MCF 10A (cell line): ENCODE results near the gene EPHB3. TPM values are rescaled to one million over a fixed set of nuclear protein-coding genes. Genes with fewer than 3 reads are reported as not detected.

Experiments used
- BruUV-seq: library from RNA; stranded (reverse); fragments of 400-500 nt; replicated peaks from 2 replicates; lab custom pipeline; 2021; lab: Mats Ljungman, UMichigan
- CTCF ChIA-PET: fragments of 300-600 bp; sonication (Branson Sonifier 250); formaldehyde crosslinking; extraction: SDS; loops from one replicate; lab custom pipeline; 2021; ENCODE audit warnings: antibody characterized with exemption, inconsistent platforms; lab: Yijun Ruan, JAX
- POLR2A ChIA-PET: fragments of 300-600, 350-650 bp; sonication (Branson Sonifier 250); formaldehyde crosslinking; extraction: SDS; loops from one replicate; lab custom pipeline; 2020; ENCODE audit warnings: antibody characterized with exemption, inconsistent platforms; lab: Yijun Ruan, JAX
- DNase-seq: peaks from one replicate; pipeline ENCODE4 v3.0.0-alpha.2; 2018; ENCODE audit not compliant: unreplicated experiment
- H3K27ac Mint-ChIP-seq: one replicate; pipeline ENCODE4 v1.8.0; 2022; ENCODE audit warnings: mild to moderate bottlenecking, low read depth, mixed read lengths; ENCODE audit not compliant: unreplicated experiment
- H3K27me3 Mint-ChIP-seq: one replicate; pipeline ENCODE4 v1.8.0; 2022; ENCODE audit warnings: mixed read lengths; ENCODE audit not compliant: insufficient read depth, unreplicated experiment
- H3K36me3 Mint-ChIP-seq: one replicate; pipeline ENCODE4 v1.8.0; 2022; ENCODE audit warnings: mild to moderate bottlenecking, moderate library complexity, mixed read lengths; ENCODE audit not compliant: insufficient read depth, unreplicated experiment
- H3K4me1 Mint-ChIP-seq: one replicate; pipeline ENCODE4 v1.8.0; 2022; ENCODE audit warnings: mixed read lengths; ENCODE audit not compliant: insufficient read depth, unreplicated experiment
- H3K4me3 Mint-ChIP-seq: one replicate; pipeline ENCODE4 v1.8.0; 2022; ENCODE audit warnings: mild to moderate bottlenecking, moderate library complexity, mixed read lengths; ENCODE audit not compliant: unreplicated experiment
- H3K9me3 Mint-ChIP-seq: one replicate; pipeline ENCODE4 v1.8.0; 2022; ENCODE audit warnings: mixed read lengths; ENCODE audit not compliant: unreplicated experiment
- CTCF ChIP-seq: fragments of 200-600 bp; IDR thresholded peaks from one replicate; pipeline ENCODE4 v1.8.0; 2022; ENCODE audit warnings: antibody characterized with exemption, mild to moderate bottlenecking; ENCODE audit not compliant: unreplicated experiment
- intact Hi-C: fragments of 100-400 bp; cut with micrococcal nuclease; formaldehyde crosslinking; loops from 2 replicates; pipeline ENCODE4 v1.14.1; 2022
- total RNA-seq: library from RNA; stranded (reverse); gene quantifications from 2 replicates; pipeline ENCODE4 v1.2.3, GENCODE V29; 2022

The EPHB3 gene
- total RNA-seq, 1 experiment from 2014 or later, result 4.0 TPM

GRCh38 chr3:184546252-184546651 is 15.3 kb upstream of the EPHB3 start:
- Mint-ChIP-seq H3K4me3 (no peak overlapping the region), H3K27me3 (peaks cover 53% of the 10 kb centered on the region), H3K4me1 (no peaks in the 10 kb centered on the region), H3K9me3 (no peaks in the 10 kb centered on the region), H3K27ac (no peak overlapping the region), H3K36me3 (no peaks in the 10 kb centered on the region)
- intact Hi-C loops, result no loop called here
- ChIA-PET CTCF (interaction anchor here (0.6 to 12.3 kb wide), 8 partner anchors 15 to 651 kb away, joined by 3 to 212 read pairs (median 4); no protein-coding TSS in a partner anchor), POLR2A (no interaction called here)
- no TSS peak for BruUV-seq
- no peak for DNase-seq
- no peak for TF ChIP-seq CTCF

- TF ChIP-seq CTCF, result no peak
- no peak overlapping the region for H3K4me3 Mint-ChIP-seq
- H3K4me1 Mint-ChIP-seq, result peaks cover 4% of the 10 kb centered on the region
- no TSS peak for BruUV-seq
- H3K36me3 Mint-ChIP-seq, result no peaks in the 10 kb centered on the region
- no peak for DNase-seq
- no peaks in the 10 kb centered on the region for H3K9me3 Mint-ChIP-seq
- POLR2A ChIA-PET, result interaction anchor here (0.6 to 1.6 kb wide), 4 partner anchors 11 to 262 kb away, joined by 3 to 7 read pairs (median 4); partner anchors contain the start of genes EPHB3 and VPS8
- H3K27ac Mint-ChIP-seq, result no peak overlapping the region
- peaks cover 35% of the 10 kb centered on the region for H3K27me3 Mint-ChIP-seq
- intact Hi-C loops, result no loop called here
- CTCF ChIA-PET, result interaction anchor here (0.5 to 6.9 kb wide), 16 partner anchors 9 to 705 kb away, joined by 3 to 32 read pairs (median 4); partner anchors contain the start of gene EPHB3
Measured at GRCh38 chr3:184549796-184550577, 11.6 kb upstream of the EPHB3 start.

- no peak for TF ChIP-seq CTCF
- ChIA-PET POLR2A (interaction anchor here (1.1 kb wide), 1 partner anchor 260 kb away, joined by 3 read pairs; the partner anchor contains the start of gene VPS8), CTCF (interaction anchor here (0.6 to 6.9 kb wide), 9 partner anchors 10 to 258 kb away, joined by 3 to 32 read pairs (median 4); partner anchors contain the start of gene EPHB3)
- DNase-seq, result no peak
- BruUV-seq, result no TSS peak
- Mint-ChIP-seq H3K4me1 (peaks cover 4% of the 10 kb centered on the region), H3K27me3 (peaks cover 24% of the 10 kb centered on the region), H3K4me3 (no peak overlapping the region), H3K36me3 (no peaks in the 10 kb centered on the region), H3K9me3 (no peaks in the 10 kb centered on the region), H3K27ac (no peak overlapping the region)
- intact Hi-C loops, result no loop called here
Measured at GRCh38 chr3:184551103-184551502, 10.5 kb upstream of the EPHB3 start.

- DNase-seq, result no peak
- TF ChIP-seq CTCF, result no peak
- Mint-ChIP-seq H3K4me1 (peaks cover 4% of the 10 kb centered on the region), H3K27ac (no peak overlapping the region), H3K9me3 (no peaks in the 10 kb centered on the region), H3K27me3 (peaks cover 19% of the 10 kb centered on the region), H3K4me3 (no peak overlapping the region), H3K36me3 (no peaks in the 10 kb centered on the region)
- BruUV-seq, result no TSS peak
- POLR2A ChIA-PET, result interaction anchor here (0.6 kb wide), 1 partner anchor 237 kb away, joined by 3 read pairs; no protein-coding TSS in a partner anchor
- CTCF ChIA-PET, result interaction anchor here (0.6 to 6.9 kb wide), 9 partner anchors 9 to 257 kb away, joined by 3 to 32 read pairs (median 3); partner anchors contain the start of gene EPHB3
- intact Hi-C loops, result no loop called here
Measured at GRCh38 chr3:184551614-184552256, 9.8 kb upstream of the EPHB3 start.
